HL-60 (cell line): ENCODE results near the gene PARP8.

Experiments used
- DNase-seq, 2 experiments: peaks; one replicate each; pipeline ENCODE4 v3.0.0-alpha.2; 2010 to 2020; ENCODE audit warnings: low read depth in 1 of 2, low spot score in 1 of 2
- H3K27ac ChIP-seq: fragments of 250-450 bp; sonication (Bioruptor Pico); replicated peaks from 2 replicates; pipeline ENCODE4 v1.5.1; 2020; ENCODE audit warnings: mild to moderate bottlenecking, moderate library complexity
- H3K27me3 ChIP-seq: fragments of 250-450 bp; sonication (Bioruptor Pico); 2 replicates; pipeline ENCODE4 v1.5.1; 2021; ENCODE audit warnings: mild to moderate bottlenecking, moderate library complexity; ENCODE audit not compliant: insufficient read depth, poor library complexity, severe bottlenecking
- H3K4me3 ChIP-seq: replicated peaks from 2 replicates; pipeline ENCODE4 v1.5.1; 2011; ENCODE audit warnings: mild to moderate bottlenecking, control low read depth, low read length; ENCODE audit not compliant: insufficient read depth
- GABPA ChIP-seq: IDR thresholded peaks from 2 replicates; pipeline ENCODE4 v1.6.1; 2012; ENCODE audit warnings: low read depth
- POLR2AphosphoS5 ChIP-seq: IDR thresholded peaks from 2 replicates; pipeline ENCODE4 v1.6.1; 2012; ENCODE audit warnings: low read depth
- SPI1 ChIP-seq: IDR thresholded peaks from 2 replicates; pipeline ENCODE4 v1.6.1; 2012; ENCODE audit warnings: low read depth, mild to moderate bottlenecking, borderline replicate concordance
- TF ChIP-seq, protein P1 (sequence below): IDR thresholded peaks from 2 replicates; pipeline ENCODE4 v1.6.1; 2012; ENCODE audit warnings: low read depth; ENCODE audit not compliant: insufficient replicate concordance
- TF ChIP-seq, protein P2 (sequence below): IDR thresholded peaks from one replicate; pipeline ENCODE4 v1.5.1; 2011; ENCODE audit warnings: low read length, control low read depth, inconsistent platforms; ENCODE audit not compliant: insufficient read depth

The PARP8 gene

DNA sequence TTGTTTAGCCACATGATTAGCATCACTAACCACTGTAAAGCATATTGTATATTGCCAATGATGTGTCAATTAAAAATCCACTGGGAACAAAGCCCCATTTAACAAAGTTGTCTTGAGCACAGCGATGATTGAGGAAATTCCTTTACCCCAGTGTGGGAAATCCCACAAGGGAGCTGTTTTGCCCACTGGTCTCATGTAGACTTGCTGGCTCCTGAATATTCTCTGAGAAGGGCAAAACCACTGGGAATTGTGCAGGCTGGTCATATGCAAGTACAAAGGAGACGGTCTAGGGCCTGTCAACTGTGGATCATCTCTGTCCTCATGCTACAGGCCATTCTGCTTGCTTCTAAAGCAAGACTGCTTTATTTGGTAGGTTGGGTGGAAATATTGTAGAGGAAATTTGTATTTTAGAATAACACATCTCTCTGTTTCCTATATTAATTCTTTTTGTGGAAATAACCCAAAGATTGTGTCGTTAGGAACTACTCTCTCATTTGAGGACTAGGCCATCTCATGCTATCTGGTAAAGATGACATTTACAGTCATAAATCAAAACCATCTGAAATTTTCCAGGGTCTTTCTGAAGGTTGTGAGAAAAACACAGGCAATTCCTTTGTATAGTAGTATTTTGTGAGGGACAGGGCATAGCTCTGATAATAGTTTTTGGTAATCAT, 60.2 kb downstream of the PARP8 start:
- H3K27ac ChIP-seq, result no peak overlapping the region
- DNase-seq, result no peak
- no peak overlapping the region for H3K4me3 ChIP-seq
- TF ChIP-seq, protein P1, sequence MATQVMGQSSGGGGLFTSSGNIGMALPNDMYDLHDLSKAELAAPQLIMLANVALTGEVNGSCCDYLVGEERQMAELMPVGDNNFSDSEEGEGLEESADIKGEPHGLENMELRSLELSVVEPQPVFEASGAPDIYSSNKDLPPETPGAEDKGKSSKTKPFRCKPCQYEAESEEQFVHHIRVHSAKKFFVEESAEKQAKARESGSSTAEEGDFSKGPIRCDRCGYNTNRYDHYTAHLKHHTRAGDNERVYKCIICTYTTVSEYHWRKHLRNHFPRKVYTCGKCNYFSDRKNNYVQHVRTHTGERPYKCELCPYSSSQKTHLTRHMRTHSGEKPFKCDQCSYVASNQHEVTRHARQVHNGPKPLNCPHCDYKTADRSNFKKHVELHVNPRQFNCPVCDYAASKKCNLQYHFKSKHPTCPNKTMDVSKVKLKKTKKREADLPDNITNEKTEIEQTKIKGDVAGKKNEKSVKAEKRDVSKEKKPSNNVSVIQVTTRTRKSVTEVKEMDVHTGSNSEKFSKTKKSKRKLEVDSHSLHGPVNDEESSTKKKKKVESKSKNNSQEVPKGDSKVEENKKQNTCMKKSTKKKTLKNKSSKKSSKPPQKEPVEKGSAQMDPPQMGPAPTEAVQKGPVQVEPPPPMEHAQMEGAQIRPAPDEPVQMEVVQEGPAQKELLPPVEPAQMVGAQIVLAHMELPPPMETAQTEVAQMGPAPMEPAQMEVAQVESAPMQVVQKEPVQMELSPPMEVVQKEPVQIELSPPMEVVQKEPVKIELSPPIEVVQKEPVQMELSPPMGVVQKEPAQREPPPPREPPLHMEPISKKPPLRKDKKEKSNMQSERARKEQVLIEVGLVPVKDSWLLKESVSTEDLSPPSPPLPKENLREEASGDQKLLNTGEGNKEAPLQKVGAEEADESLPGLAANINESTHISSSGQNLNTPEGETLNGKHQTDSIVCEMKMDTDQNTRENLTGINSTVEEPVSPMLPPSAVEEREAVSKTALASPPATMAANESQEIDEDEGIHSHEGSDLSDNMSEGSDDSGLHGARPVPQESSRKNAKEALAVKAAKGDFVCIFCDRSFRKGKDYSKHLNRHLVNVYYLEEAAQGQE, result no peak
- TF ChIP-seq GABPA (no peak), POLR2AphosphoS5 (no peak), SPI1 (no peak)
- TF ChIP-seq, protein P2, sequence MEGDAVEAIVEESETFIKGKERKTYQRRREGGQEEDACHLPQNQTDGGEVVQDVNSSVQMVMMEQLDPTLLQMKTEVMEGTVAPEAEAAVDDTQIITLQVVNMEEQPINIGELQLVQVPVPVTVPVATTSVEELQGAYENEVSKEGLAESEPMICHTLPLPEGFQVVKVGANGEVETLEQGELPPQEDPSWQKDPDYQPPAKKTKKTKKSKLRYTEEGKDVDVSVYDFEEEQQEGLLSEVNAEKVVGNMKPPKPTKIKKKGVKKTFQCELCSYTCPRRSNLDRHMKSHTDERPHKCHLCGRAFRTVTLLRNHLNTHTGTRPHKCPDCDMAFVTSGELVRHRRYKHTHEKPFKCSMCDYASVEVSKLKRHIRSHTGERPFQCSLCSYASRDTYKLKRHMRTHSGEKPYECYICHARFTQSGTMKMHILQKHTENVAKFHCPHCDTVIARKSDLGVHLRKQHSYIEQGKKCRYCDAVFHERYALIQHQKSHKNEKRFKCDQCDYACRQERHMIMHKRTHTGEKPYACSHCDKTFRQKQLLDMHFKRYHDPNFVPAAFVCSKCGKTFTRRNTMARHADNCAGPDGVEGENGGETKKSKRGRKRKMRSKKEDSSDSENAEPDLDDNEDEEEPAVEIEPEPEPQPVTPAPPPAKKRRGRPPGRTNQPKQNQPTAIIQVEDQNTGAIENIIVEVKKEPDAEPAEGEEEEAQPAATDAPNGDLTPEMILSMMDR, result no peak
- H3K27me3 ChIP-seq, result no peaks in the 10 kb centered on the region

DNA sequence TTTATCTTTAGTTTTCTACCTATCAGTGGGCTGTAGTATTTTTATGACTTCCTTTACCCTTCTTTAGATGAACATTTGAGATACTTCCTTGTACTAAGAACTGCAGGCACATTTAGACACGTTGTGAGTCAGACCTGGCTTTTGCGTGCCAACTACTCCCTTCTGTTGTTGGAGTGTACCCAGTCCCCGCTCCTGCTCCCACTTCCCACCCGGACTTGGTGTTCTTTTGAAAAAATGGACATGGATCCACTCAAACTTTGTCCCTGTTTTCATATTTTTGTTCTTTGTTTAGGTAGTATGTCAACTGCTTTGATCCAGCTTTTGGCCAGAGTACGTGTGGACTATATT, 60.7 kb downstream of the PARP8 start:
- Histone ChIP-seq H3K27me3 (no peaks in the 10 kb centered on the region), H3K27ac (no peak overlapping the region), H3K4me3 (no peak overlapping the region)
- DNase-seq, result no peak
- TF ChIP-seq POLR2AphosphoS5, result no peak
- no peak for TF ChIP-seq SPI1
- TF ChIP-seq, protein P1, result no peak

DNA sequence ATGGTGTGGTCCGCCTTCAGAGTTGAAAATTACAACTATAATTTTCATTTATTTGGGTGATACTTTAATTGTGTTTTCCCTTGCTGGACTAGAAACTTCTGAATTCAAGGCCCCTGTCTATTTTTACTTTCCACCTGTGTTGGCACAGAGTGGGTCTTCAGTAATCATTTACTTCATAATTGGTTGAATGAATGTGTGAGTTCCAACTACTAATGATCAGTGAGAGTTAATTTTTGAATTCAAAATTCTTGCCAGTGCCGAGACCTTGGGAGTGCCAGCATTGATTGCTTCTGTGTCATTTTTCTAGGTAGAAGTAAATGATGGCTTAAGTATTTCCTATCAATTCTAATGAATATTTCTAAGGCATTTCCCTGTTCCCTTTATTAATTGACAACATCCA, 61.4 kb downstream of the PARP8 start:
- Histone ChIP-seq H3K27me3 (no peaks in the 10 kb centered on the region), H3K4me3 (no peak overlapping the region), H3K27ac (no peak overlapping the region)
- no peak for DNase-seq
- no peak for TF ChIP-seq GABPA
- no peak for TF ChIP-seq SPI1
- TF ChIP-seq POLR2AphosphoS5, result no peak
- TF ChIP-seq, protein P2, result no peak
- TF ChIP-seq, protein P1, result no peak
